GM06990 (cell line): Measurements from ENCODE around the gene CHN1.
A peak's percentile ranks its signal among the peaks of the same experiment; 100 is the strongest.

ENCODE experiments used
- DNase-seq: peaks from one replicate; pipeline ENCODE4 v3.0.0-alpha.2; 2011; ENCODE audit not compliant: insufficient read length; ENCODE audit errors: extremely low read depth
- H3K27me3 ChIP-seq: replicated peaks from 2 replicates; pipeline ENCODE4 v1.6.0; 2011; ENCODE audit warnings: low read length; ENCODE audit not compliant: control insufficient read depth, insufficient read depth
- H3K36me3 ChIP-seq: 2 replicates; pipeline ENCODE4 v1.5.1; 2011; ENCODE audit warnings: low read length; ENCODE audit not compliant: control insufficient read depth, insufficient read depth
- H3K4me3 ChIP-seq: replicated peaks from 2 replicates; pipeline ENCODE4 v1.5.1; 2011; ENCODE audit warnings: low read depth, mild to moderate bottlenecking, control low read depth, low read length
- TF ChIP-seq, protein P1 (sequence below): IDR thresholded peaks from 2 replicates; pipeline ENCODE4 v1.5.1; 2011; ENCODE audit warnings: low read length, control low read depth, mild to moderate bottlenecking, inconsistent platforms; ENCODE audit not compliant: insufficient read depth, poor library complexity, severe bottlenecking

The CHN1 gene

DNA sequence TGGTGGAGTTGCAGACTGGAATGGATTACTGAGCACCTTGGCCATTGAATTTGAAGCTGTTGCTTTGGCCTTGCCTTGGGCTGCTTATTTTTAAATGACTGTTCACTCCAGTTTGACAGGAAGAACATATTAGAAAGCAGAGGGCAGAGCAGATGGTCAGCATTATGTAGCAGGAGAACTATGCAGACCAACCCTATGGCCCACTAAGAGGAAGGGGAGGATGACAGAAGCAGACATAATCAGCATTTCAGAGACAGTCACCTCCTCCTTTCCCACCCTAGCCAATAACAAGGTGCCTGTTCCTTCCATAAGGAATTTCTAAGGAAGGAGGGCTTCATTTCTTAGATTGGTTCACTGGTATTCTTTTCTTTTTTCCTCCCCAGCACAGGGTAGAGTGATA is 243.3 kb downstream of the CHN1 start:
- H3K4me3 ChIP-seq = no peak overlapping the region
- TF ChIP-seq, protein P1, sequence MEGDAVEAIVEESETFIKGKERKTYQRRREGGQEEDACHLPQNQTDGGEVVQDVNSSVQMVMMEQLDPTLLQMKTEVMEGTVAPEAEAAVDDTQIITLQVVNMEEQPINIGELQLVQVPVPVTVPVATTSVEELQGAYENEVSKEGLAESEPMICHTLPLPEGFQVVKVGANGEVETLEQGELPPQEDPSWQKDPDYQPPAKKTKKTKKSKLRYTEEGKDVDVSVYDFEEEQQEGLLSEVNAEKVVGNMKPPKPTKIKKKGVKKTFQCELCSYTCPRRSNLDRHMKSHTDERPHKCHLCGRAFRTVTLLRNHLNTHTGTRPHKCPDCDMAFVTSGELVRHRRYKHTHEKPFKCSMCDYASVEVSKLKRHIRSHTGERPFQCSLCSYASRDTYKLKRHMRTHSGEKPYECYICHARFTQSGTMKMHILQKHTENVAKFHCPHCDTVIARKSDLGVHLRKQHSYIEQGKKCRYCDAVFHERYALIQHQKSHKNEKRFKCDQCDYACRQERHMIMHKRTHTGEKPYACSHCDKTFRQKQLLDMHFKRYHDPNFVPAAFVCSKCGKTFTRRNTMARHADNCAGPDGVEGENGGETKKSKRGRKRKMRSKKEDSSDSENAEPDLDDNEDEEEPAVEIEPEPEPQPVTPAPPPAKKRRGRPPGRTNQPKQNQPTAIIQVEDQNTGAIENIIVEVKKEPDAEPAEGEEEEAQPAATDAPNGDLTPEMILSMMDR = no peak
- H3K36me3 ChIP-seq = no peaks in the 10 kb centered on the region
- H3K27me3 ChIP-seq = no peaks in the 10 kb centered on the region; the same call in 1 of the 2 replicates
- no peak for DNase-seq

DNA sequence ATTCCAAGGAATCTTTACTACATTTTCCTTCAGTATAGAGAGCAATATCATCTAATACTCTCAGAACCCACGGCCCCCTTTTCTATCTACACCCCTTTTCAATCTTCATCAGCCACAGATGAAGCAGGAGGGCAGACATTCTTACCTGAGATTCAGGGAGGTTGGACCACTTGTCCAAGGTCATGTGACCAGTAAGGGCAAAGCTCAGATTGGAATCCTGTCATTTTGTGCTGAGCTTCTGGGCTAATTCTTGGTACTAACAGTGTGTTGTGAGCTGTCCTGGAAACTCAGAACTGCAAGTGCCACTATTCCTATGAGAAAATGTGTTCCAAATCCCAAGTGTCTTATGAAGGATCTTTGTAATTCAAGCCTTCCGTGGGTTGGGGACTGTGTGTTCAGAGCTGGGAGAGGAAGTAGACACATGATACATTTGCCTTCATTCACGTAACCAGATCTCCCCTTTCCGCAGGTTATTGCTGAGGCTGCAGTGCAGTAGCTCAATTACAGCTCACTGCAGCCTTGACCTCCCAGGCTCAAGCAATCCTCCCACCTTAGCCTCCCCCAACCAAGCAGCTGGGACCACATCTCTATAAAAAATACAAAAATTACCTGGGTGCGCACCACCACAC is 244.2 kb downstream of the CHN1 start:
- TF ChIP-seq, protein P1 = no peak
- DNase-seq = no peak
- H3K4me3 ChIP-seq = no peak overlapping the region
- no peaks in the 10 kb centered on the region; the same call in 1 of the 2 replicates for H3K27me3 ChIP-seq
- no peaks in the 10 kb centered on the region for H3K36me3 ChIP-seq

DNA sequence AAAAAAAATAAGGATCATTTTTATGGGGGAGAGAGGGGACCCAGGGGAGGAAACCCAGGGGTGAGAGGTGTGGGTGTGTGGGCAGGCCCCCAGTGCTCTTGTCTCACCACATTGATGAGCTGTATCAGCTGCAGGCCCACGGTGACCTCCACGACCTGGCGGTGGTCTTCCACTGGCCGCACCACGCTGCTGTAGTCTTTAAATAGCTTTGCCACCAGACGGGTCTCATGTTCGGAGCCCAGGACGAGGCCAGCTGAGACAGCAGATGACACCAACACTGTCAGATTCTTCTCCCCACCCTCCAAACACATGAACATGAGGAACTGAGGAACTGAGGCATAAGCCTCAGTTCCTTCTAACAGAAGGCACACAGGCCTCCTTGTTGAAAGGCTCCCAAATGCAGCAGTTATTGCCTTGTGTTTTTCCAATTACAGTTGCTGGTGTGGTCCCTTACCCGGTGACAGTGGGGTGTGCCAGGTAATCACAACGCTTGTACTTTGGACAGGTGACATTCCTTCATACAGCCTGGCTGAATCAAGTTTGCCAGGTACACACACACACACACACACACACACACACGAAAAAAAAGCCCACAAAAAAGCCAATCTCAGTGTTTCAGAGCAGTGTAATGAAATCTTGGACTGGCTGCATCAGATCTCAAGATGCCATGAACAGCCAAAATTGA is 245.7 kb downstream of the CHN1 start:
- no peak for DNase-seq
- Histone ChIP-seq H3K4me3 (no peak overlapping the region), H3K27me3 (no peaks in the 10 kb centered on the region; the same call in 1 of the 2 replicates), H3K36me3 (no peaks in the 10 kb centered on the region)
- TF ChIP-seq, protein P1 = no peak

DNA sequence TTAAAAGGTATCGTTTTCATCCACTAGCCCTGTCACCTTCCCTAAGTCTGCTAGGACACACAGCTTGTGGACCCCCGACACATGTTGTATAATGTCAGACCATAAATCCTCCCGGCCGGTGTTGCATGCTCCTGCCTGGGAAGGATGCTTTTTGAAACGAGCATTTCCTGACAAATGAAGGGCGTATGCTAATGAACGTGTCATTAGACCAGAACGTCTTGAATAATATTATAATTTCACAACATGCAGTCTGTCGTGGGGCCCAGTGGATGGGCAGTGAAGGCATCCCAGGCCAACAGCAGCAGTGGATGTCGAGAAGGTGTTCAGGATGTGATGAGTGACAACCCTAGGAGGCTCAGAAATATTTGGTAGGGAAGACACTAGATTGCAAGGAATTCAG is 248.4 kb downstream of the CHN1 start:
- no peaks in the 10 kb centered on the region; the same call in 1 of the 2 replicates for H3K27me3 ChIP-seq
- TF ChIP-seq, protein P1 = no peak
- no peak for DNase-seq
- H3K4me3 ChIP-seq = no peak overlapping the region
- H3K36me3 ChIP-seq = no peaks in the 10 kb centered on the region

DNA sequence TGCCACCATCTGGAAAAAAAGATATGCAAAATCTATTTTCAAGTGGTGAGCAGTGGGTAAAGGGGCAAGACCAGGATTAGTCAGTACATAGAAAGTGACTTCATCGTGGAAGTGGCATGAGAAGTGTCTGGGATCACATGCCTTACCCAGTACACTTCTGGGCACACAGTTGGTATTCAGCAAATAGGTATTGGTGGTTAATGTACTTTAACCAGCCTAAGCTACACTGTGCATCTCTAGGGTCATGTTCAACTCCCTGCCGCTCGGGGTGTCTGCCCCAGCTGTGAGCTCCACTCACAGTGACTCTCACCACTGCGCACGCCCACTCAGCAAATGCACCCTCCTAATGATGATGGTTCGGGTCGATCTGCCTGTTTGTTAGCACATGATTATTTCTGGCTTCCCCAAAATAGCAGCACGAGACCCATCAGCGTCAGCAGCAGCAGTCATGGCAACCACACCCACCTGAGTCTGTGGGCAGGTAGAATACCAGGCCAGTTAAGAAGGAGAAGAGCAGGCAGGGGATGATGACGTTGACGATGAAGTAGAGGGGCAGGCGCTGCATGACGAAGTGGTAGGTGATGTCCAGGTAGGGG is 252.0 kb downstream of the CHN1 start:
- peak; percentile 53 for DNase-seq
- H3K4me3 ChIP-seq = no peak overlapping the region
- H3K36me3 ChIP-seq = no peaks in the 10 kb centered on the region

More for the DNA sequence above, 252.0 kb downstream of the CHN1 start:
- TF ChIP-seq, protein P1 = no peak
- H3K27me3 ChIP-seq = no peaks in the 10 kb centered on the region
